NCI-H2029 treated with DMSO at 0.1 percent for 48 hours (cell line): ENCODE measurements around the gene SLC35F3.
"Not testable (repeated sequence)": the region's sequence is repeated elsewhere in the genome, so short reads cannot be mapped to it uniquely, and the experiment has no call there.

ENCODE experiments used
- DNase-seq: peaks from one replicate; lab custom pipeline; 2025; lab: John Stamatoyannopoulos, UW

The SLC35F3 gene

GRCh38 chr1:234148350-234148749, 243.9 kb downstream of the SLC35F3 start:
- no peak for DNase-seq

DNA sequence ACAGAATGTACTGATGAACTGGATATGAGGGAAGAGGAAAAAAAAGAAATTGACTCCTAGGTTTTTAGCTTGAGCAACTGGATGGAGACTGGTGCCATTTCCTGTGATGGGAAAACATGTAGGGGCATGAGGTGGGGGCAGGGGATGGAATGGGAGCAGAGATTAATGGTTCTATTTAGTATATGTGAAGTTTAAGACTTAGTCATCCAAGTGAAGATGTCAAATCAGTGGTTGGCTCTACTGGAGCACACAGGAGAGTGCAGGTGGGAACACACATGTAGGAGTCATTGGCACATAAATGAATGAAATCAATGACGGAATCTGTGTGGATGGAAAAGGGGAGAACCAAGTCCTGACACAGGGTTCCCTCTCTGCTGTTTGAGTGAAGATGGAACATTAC, 244.3 kb downstream of the SLC35F3 start:
- DNase-seq: no peak

GRCh38 chr1:234149217-234149616, 244.7 kb downstream of the SLC35F3 start:
- no peak for DNase-seq

DNA sequence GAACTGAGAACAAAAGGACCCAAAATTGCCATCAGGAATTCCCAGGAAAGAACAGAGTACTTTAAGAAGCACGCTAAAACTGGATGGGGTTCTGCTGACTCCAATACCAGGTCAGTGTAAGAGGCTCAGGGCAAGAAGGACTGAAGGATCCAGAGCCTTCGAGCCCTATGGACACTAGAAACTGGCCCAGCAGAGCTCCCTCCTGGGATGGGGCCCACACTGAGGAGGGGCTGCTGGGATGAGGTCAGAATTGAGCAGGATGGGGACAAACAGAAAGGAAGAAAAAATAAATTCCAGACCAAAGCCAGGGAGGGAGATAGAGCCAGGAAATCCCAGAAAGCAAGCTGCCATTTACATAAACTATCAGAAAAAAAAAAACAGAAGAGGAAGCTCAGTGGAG, 246.4 kb downstream of the SLC35F3 start:
- no peak for DNase-seq

DNA sequence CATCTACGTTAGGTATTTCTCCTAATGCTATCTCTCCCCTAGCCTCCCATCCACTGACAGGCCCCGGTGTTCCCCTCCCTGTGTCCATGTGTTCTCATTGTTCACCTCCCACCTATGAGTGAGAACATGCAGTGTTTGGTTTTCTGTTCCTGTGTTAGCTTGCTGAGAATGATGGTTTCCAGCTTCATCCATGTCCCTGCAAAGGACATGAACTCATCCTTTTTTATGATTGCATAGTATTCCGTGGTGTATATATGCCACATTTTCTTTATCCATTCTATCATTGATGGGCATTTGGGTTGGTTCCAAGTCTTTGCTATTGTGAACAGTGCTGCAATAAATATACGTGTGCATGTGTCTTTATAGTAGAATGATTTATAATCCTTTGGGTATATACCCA, 247.9 kb downstream of the SLC35F3 start:
- DNase-seq: not testable (repeated sequence)

- DNase-seq: peak; percentile 56
Measured at GRCh38 chr1:234154320-234155251, 250.1 kb downstream of the SLC35F3 start.

- no peak for DNase-seq
Measured at GRCh38 chr1:234162661-234163060, 258.2 kb downstream of the SLC35F3 start.

DNA sequence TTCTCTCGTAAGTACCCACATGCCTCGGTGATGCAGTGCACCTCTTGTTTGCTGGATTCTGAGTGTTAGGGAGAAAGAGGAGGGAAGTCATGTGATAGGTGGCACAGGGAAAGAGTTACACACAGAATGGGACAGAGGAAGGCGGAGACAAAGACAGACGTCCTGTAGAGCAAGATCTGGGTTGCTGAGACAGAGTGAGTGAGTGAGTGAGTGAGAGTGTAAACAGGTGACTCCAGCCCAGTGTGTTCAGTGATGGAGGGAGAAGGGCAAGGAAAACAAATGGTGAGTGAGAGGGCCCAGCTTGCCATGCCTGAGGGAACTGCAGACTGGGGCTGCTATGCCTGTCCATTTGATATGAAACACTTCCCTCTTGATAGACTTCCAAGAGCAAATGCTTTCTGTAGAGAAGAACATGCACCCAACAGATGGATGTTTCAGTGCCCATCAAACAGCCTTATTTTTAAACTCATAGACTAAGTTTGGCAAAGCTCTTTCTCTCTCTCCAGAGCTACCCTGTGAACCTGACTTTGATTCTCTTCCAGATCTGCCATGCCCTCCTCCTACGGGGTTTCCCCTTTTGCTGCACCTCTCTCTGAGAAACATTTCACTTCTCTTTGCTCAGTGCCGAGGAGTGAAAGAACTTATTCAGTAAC, 258.9 kb downstream of the SLC35F3 start:
- DNase-seq: no peak

- no peak for DNase-seq
Measured at GRCh38 chr1:234164098-234164709, 259.7 kb downstream of the SLC35F3 start.

DNA sequence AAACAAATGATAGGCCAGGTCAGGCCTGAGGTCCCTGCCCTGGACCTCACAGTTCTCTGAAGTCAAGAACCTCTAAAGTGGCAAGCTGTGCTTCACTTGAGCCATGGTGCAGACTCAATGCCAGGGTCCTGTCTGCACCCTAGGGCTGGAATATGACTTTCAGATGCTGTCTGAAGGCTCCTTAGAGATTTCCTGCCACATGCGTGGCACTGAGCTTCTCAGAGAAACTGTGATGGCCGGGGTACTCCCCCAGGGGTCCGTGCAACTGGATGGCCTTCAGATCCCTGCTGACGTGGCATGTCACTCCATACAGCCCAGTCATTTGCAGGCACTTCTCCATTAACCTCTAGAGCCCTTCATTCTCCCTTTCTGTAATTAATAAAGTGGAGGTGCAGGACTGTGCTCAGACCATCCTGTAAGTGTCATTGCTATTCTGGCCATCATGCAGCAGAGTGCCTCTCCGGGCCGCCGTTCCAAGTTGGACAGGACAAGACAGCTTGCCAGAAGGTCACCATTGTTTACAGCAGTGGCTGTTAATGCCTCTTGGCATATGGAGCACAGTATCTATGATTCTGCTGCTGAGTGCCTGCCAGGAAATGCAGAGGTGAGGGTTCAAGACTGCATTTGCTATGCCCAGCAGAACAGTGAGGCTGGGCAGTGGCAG, 263.7 kb downstream of the SLC35F3 start:
- DNase-seq: no peak

- no peak for DNase-seq
Measured at GRCh38 chr1:234169161-234169849, 264.8 kb downstream of the SLC35F3 start.

- no peak for DNase-seq
Measured at GRCh38 chr1:234170067-234170466, 265.6 kb downstream of the SLC35F3 start.

- DNase-seq: no peak
Measured at GRCh38 chr1:234170622-234171021, 266.1 kb downstream of the SLC35F3 start.

DNA sequence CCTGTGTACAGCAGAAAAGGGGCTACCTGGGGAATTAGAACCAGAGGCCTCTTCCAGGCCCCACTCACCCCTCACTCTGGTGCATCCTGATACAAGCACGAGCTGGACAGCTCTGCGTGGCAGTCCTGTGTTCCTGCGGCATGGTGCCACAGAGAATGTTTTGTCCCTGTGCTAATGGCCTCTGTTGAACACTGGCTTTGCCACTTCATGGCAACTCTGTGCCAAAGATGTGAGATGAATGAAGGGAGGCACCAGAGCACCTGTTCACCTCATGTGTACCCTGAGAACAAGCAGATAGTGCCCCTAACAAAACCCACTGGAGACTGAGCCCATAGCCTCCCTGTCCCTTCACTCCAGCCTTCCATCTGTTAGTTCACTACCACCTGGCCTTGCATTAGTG, 269.5 kb downstream of the SLC35F3 start:
- no peak for DNase-seq

- no peak for DNase-seq
Measured at GRCh38 chr1:234175363-234175762, 270.9 kb downstream of the SLC35F3 start.

- DNase-seq: no peak
Measured at GRCh38 chr1:234176000-234176399, 271.5 kb downstream of the SLC35F3 start.

DNA sequence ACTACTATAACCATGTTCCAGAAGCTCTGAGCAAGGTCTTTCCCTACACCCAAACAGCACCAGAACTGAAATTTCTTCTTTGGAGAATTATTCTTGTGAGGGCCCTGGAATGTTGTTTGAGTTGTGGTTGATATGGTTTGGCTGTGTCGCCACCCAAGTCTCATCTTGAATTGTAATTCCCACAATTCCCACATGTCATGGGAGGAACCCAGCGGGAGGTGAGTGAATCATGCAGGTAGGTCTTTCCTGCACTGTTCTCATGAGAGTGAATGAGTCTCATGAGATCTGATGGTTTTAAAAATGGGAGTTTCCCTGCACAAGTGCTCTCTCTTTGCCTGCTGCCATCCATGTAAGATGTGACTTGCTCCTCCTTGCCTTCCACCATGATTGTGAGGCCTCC, 272.4 kb downstream of the SLC35F3 start:
- DNase-seq: not testable (repeated sequence)

DNA sequence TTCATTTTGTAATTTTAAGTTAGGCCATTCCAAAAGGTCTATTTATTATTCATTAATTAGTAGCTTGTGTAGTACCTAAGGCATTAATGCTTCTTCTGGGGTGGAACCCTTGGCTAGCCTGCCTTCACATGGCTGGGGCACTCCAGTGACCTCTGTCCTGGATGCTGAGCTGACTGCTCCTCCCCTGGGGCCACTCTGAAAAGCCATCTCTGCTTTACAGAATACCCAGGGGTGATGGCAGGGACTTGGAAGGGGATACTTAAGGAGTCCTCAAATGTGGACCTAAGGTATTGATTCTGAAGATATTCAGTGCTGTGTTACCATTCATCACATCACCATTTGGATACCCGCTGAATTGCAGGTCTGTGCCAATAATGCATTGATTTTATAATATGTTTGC, 281.0 kb downstream of the SLC35F3 start:
- no peak for DNase-seq

- no peak for DNase-seq
Measured at GRCh38 chr1:234186037-234186688, 281.7 kb downstream of the SLC35F3 start.

- DNase-seq: no peak
Measured at GRCh38 chr1:234188454-234188792, 283.9 kb downstream of the SLC35F3 start.

GRCh38 chr1:234197839-234198238, 293.4 kb downstream of the SLC35F3 start:
- no peak for DNase-seq
